ENCODE results near the gene EID3.

The EID3 gene

GRCh38 chr12:104309446-104309993 lies 6.0 kb downstream of the EID3 start:
- H3K27ac ChIP-seq = no peak overlapping the region
- no peak overlapping the region for H3K4me2 ChIP-seq
- H3K4me1 ChIP-seq = peaks cover 24% of the 10 kb centered on the region
- TF ChIP-seq Cebpa-rat (IDR thresholded peaks at IDR 0.05) = no peak
- H3K4me3 ChIP-seq = no peak overlapping the region
- H4K20me1 ChIP-seq = peaks cover 95% of the 10 kb centered on the region
- no peaks in the 10 kb centered on the region for H3K9me3 ChIP-seq
- H3K9ac ChIP-seq = no peak overlapping the region
- peaks cover 95% of the 10 kb centered on the region for H3K36me3 ChIP-seq
- H3K27me3 ChIP-seq = no peaks in the 10 kb centered on the region

- peaks cover 97% of the 10 kb centered on the region for H3K36me3 ChIP-seq
- no peaks in the 10 kb centered on the region for H3K27me3 ChIP-seq
- H3K9me3 ChIP-seq = no peaks in the 10 kb centered on the region
- no peak overlapping the region for H3K4me2 ChIP-seq
- peaks cover 9% of the 10 kb centered on the region; the same call in 1 of the 2 replicates for H3K4me1 ChIP-seq
- H4K20me1 ChIP-seq = peaks cover 95% of the 10 kb centered on the region
- no peak overlapping the region for H3K9ac ChIP-seq
- no peak for TF ChIP-seq Cebpa-rat (IDR thresholded peaks at IDR 0.05)
- no peak overlapping the region for H3K4me3 ChIP-seq
- no peak overlapping the region for H3K27ac ChIP-seq
Measured at GRCh38 chr12:104310751-104311633, 7.5 kb downstream of the EID3 start.

- H4K20me1 ChIP-seq = peaks cover 95% of the 10 kb centered on the region
- no peak overlapping the region for H3K4me2 ChIP-seq
- no peak overlapping the region for H3K27ac ChIP-seq
- peaks cover 97% of the 10 kb centered on the region for H3K36me3 ChIP-seq
- no peak for TF ChIP-seq Cebpa-rat (IDR thresholded peaks at IDR 0.05)
- no peak overlapping the region for H3K4me3 ChIP-seq
- no peaks in the 10 kb centered on the region for H3K27me3 ChIP-seq
- H3K9me3 ChIP-seq = no peaks in the 10 kb centered on the region
- no peak overlapping the region for H3K9ac ChIP-seq
- no peaks in the 10 kb centered on the region for H3K4me1 ChIP-seq
Measured at GRCh38 chr12:104312202-104312601, 8.7 kb downstream of the EID3 start.

- Histone ChIP-seq H3K4me2 (no peak overlapping the region), H3K36me3 (peaks cover 97% of the 10 kb centered on the region), H3K27me3 (no peaks in the 10 kb centered on the region), H4K20me1 (peaks cover 95% of the 10 kb centered on the region), H3K4me1 (no peaks in the 10 kb centered on the region), H3K9ac (no peak overlapping the region), H3K9me3 (no peaks in the 10 kb centered on the region), H3K27ac (no peak overlapping the region), H3K4me3 (no peak overlapping the region)
- no peak for TF ChIP-seq Cebpa-rat (IDR thresholded peaks at IDR 0.05)
Measured at GRCh38 chr12:104312654-104313053, 9.1 kb downstream of the EID3 start.

GRCh38 chr12:104313568-104314241 lies 10.2 kb downstream of the EID3 start:
- Histone ChIP-seq H3K27me3 (no peaks in the 10 kb centered on the region), H4K20me1 (peaks cover 95% of the 10 kb centered on the region), H3K4me3 (no peak overlapping the region), H3K9ac (no peak overlapping the region), H3K4me2 (no peak overlapping the region), H3K9me3 (no peaks in the 10 kb centered on the region), H3K36me3 (peaks cover 98% of the 10 kb centered on the region), H3K4me1 (no peaks in the 10 kb centered on the region), H3K27ac (no peak overlapping the region)
- no peak for TF ChIP-seq Cebpa-rat (IDR thresholded peaks at IDR 0.05)

- Histone ChIP-seq H4K20me1 (peaks cover 95% of the 10 kb centered on the region), H3K4me3 (no peak overlapping the region), H3K36me3 (peaks cover 98% of the 10 kb centered on the region), H3K4me2 (no peak overlapping the region), H3K9ac (no peak overlapping the region), H3K9me3 (no peaks in the 10 kb centered on the region), H3K27me3 (no peaks in the 10 kb centered on the region), H3K27ac (no peak overlapping the region), H3K4me1 (no peaks in the 10 kb centered on the region)
- no peak for TF ChIP-seq Cebpa-rat (IDR thresholded peaks at IDR 0.05)
Measured at GRCh38 chr12:104314242-104314614, 10.7 kb downstream of the EID3 start.

GRCh38 chr12:104315326-104316224 lies 12.0 kb downstream of the EID3 start:
- H3K27ac ChIP-seq = no peak overlapping the region
- no peak for TF ChIP-seq Cebpa-rat (IDR thresholded peaks at IDR 0.05)
- H3K36me3 ChIP-seq = peaks cover 100% of the 10 kb centered on the region
- H3K4me2 ChIP-seq = no peak overlapping the region
- H3K4me3 ChIP-seq = no peak overlapping the region
- no peaks in the 10 kb centered on the region for H3K4me1 ChIP-seq
- no peaks in the 10 kb centered on the region for H3K9me3 ChIP-seq
- H4K20me1 ChIP-seq = peaks cover 94% of the 10 kb centered on the region
- H3K9ac ChIP-seq = no peak overlapping the region
- H3K27me3 ChIP-seq = no peaks in the 10 kb centered on the region

- Histone ChIP-seq H3K9ac (no peak overlapping the region), H3K4me3 (no peak overlapping the region), H3K9me3 (no peaks in the 10 kb centered on the region), H4K20me1 (peaks cover 86% of the 10 kb centered on the region), H3K4me1 (no peaks in the 10 kb centered on the region), H3K27ac (no peak overlapping the region), H3K27me3 (no peaks in the 10 kb centered on the region), H3K4me2 (no peak overlapping the region), H3K36me3 (peaks cover 100% of the 10 kb centered on the region)
- no peak for TF ChIP-seq Cebpa-rat (IDR thresholded peaks at IDR 0.05)
Measured at GRCh38 chr12:104316936-104317335, 13.4 kb downstream of the EID3 start.

- H3K4me2 ChIP-seq = no peak overlapping the region
- no peaks in the 10 kb centered on the region for H3K4me1 ChIP-seq
Measured at GRCh38 chr12:104317538-104318210, 14.1 kb downstream of the EID3 start.

More at GRCh38 chr12:104317538-104318210, 14.1 kb downstream of the EID3 start:
- no peak overlapping the region for H3K4me3 ChIP-seq
- H4K20me1 ChIP-seq = peaks cover 81% of the 10 kb centered on the region
- no peak overlapping the region for H3K9ac ChIP-seq
- peaks cover 100% of the 10 kb centered on the region for H3K36me3 ChIP-seq
- no peaks in the 10 kb centered on the region for H3K9me3 ChIP-seq
- TF ChIP-seq Cebpa-rat (IDR thresholded peaks at IDR 0.05) = no peak
- H3K27me3 ChIP-seq = no peaks in the 10 kb centered on the region
- no peak overlapping the region for H3K27ac ChIP-seq
